HG03159 (cell line): ENCODE data around the gene RFX7.

Experiments used
- ATAC-seq: cut with Tn5 transposase; IDR thresholded peaks from one replicate; pipeline ENCODE4 v1.9.1; 2021; ENCODE audit warnings: mild to moderate bottlenecking, moderate library complexity; ENCODE audit not compliant: unreplicated experiment

RFX7 gene

DNA sequence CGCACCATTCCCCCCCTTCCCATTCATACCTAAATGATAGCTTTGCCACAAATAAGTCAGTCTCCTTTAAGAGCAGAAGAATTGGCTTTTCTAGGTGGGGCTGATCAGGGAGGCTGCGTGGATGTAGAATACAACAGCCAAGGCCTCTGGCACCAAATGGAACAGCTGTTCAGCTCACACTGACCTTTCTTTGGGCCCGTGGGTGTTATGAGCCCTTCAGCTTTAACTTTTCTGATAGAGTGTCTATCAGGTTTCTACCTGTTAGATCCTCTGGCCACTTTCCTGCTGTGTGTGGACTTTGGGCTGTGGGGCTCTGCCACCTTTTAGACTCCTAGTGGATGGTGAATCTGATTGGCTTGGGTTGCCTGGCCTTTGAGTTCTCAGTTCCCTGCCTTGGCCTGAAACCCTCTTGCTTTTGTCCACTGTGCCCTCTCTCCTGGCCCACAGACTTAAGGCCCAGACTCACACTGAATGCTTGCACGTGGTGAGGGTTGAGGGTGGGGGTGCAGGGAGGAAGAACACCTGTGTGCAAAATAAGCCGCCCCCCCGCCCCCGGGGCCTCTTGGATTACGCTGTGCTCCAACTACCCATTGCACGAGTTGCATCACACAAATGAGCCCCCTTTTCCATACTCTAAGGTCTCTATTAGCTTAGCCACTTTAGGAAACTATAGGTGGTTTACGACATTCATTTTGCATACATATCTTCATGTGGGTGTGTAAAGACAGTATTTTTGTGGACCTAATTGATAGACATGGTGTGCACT lies 1.3 kb upstream of the RFX7 start:
- no peak for ATAC-seq

DNA sequence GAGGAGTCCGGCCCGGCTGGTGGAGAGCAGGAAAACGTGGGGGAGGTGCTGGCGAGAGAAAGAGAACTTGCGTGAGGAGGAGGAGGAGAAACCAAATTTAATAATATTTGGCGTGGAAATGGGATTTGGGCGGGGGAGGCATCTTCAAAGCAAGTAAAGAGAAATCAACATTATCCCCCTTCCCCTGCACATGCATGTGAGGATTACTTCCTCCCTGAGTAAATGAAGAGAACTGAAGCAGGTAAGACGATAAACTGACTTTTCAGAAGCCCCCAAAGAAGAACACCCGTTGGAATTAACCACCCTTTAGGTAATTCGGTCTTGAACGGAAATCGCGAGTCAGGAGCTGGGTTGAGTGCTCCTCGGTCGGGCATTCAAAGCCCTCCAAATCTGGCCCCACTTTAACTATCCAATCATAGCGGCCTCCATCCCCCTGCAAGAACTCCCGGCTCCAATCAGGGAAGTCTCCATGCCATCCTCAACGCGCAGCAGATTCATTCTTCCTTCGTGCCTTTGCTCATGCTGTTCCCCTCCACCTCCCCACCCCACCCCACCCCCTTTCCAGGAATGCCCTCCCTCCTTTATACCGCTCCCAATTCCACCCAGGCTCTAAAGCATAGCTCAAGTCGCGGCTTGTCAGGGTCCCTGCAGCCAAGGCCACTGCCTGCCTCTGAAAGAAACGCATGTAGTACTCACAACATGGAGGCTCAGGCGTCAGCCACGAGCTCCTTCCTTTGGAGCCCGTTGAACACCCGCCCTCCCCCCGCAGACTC lies 545 bp upstream of the RFX7 start:
- no peak for ATAC-seq

DNA sequence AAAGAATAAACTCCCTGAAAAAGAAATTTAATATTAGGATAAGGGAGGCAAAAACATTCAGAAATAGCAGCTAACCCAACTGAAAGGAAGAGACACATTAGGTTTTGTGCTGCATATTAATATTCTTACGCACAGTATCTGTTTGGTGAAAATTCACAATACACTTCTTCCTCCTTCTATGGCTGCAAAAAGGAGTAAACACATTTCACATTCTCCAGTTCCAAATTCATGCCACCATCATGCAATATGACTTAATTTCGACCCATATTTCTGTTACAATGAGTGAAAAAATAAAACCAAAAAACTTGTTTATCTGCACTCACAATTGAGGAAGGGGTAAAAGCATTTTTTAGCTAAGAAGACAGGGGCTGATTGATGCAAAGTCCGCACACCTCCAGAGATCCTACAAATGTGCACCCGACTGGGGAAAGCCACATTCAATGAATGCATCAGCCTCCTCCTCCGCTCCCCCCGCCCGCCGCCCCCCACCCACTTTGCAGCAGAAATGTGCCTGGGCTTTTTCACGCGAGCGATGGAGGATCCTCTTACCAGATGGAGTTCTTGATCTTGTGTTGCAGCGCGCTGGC lies 1.0 kb downstream of the RFX7 start:
- ATAC-seq: no peak

DNA sequence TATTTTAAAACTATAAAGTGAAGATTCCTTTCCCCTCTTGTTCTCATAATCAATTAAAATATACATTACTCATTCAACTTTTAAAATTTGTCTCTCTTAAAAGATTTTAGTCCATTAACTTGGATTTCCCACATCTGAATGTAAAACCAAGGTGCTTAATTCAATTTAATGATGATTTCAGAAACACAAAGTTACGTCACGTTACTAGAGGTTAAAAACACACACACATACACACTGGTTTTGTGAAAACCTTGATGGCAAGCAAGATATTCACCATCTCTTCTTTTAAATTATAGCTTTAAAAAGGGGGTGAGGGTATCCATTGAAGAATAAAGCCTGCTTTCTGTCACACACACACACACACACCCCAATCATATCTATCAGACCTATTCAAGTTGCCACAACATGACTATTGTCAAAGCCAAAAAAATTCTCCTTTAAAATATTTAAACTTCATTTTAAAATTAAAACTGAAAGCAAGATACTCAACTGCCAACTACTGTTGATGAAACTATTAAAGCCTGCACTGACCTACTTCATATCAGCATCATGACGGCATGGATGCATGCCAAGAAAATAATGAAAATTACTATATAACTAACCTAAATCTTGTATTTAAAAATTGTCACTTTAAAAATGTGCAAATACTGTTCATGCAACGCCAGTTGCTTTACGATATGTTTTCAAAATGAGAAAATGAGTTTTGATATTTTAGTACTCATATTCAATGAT lies 2.1 kb downstream of the RFX7 start:
- no peak for ATAC-seq

DNA sequence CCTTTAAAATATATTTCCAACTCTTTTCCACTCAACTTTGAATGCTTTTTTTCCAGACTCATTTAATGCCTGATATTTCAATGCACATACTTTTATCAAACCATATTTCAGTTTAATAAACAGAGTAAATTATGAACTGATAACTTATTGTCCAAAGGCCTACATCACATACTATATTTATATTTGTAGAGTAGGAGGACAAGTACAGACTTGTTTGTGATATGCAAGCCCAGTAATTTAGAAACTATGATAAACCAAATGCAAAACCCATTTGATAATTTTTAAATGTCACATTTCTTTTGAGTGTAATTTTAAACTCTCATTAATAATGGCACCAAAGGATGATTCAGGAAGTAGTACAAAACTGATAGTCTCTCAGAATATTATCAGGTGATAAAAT lies 3.3 kb downstream of the RFX7 start:
- ATAC-seq: no peak

DNA sequence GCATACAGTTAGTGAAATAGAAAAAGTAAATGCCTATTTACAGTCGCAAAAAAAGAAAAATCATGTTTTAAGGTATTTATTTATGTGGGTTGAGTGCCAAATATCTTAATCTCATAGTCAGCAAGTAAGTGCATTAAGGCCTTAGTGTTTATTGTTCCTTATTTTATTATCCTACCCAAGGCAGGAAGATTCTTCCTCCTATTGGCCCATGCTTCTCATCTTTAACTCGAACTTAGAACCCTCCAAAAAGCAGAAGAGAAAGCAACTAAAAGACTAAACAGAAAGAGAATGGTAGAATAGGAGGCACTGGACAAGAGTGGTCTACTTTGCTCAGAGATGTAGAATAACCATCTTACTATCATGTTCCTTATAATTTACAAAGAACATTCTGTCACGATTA lies 7.5 kb downstream of the RFX7 start:
- no peak for ATAC-seq

DNA sequence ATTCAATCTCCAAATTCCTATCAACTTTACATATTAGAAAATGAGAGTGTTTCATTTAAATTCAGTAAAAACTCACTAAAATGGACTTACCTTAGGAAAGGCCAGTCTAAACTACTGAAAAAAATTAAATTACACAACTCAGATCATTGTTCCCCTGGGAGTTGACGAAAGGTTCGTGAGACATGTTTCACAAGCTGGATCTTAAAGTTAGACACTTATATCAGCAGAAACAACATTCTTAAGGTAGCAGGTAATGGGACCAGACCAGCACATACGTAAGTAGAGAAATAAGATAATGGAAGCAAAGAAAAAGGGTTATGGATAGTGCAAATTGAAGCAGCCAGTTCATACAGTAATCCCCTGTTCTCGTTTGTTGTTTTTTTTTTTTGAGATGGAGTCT lies 8.9 kb downstream of the RFX7 start:
- ATAC-seq: no peak

DNA sequence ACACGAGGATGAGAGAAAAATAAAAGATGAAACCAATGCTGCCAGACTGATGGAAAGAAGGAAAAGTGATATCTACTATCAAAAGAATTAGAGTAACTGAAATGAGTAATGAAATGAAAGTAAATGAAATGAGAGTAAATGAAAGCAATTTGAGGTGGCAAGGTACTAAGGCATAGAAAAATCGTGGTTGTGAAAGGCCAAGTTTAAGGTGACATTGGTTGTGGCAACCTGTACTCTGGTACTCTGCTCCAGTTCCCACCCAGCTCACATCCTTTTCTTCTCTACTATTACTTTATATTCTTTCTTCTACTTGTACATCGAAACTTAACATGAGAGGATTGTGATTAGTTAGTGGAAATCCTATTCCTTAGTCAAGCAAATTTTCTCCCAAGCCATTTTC lies 10.1 kb downstream of the RFX7 start:
- no peak for ATAC-seq

DNA sequence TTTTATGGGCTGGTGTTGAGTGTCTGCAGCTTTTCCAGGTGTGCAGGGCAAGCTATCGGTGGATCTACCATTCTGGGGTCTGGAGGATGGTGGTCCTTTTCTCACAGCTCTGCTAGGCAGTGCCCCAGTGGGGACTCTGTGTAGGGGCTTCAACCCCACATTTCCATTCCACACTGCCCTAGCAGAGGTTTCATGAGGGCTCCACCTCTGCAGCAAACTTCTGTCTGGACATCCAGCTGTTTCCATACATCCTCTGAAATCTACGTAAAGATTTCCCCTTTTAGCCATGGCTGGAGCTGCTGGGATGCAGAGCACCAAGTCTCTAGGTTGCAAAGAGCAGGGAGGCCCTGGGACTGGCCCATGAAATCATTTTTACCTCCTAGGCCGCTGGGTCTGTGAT lies 11.6 kb downstream of the RFX7 start:
- no peak for ATAC-seq

DNA sequence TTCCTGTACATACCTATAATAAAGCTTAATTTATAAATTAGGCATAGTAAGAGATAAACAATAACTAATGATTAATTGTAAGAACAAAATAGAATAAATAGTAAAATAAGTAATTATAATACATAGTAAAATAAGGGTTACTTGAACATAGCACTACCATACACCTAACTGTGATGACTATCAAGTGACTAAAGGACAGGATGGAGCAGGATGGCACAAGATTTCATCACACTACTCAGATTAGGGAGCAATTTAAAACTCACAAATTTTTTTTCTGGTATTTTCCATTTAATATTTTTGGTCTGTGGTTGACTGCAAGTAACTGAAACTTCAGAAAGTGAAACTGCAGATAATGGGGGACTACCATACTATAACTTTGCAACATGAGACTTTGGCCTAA lies 14.8 kb downstream of the RFX7 start:
- ATAC-seq: no peak

DNA sequence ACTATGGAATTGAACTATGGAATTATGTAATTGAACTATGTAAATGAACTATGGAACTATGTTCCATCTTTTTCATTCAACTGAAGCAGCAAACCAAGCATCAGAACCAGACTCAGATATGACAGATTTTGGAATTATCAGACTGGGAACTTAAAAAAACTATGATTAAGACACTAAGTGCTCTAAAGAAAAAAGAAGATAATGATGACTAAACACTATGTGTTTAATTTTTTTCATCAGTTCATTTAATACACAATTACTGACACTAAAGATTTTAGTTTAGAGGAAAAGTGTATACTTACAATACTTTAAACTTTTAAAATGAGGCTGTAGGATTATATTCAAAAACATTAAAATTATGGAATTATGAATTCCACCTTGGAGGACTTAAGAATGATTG lies 15.3 kb downstream of the RFX7 start:
- no peak for ATAC-seq

DNA sequence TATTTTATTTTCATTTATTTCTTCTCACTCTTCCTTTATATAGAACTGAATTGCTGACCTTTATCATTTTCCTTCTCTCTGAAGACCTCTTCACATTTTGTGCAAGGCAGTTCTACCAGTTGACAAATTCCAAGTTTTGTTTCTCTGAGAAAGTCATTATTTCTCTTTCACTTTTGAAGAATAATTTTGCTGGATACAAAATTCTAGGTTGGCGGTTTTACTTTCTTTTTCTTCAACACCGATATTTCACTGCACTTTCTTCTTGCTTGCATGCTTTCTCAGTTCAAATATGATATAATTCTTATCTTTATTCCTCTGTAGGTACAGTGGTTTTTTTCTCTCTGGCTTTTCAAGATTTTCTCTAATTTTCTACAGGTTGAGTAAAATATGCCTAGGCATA lies 15.9 kb downstream of the RFX7 start:
- ATAC-seq: no peak

DNA sequence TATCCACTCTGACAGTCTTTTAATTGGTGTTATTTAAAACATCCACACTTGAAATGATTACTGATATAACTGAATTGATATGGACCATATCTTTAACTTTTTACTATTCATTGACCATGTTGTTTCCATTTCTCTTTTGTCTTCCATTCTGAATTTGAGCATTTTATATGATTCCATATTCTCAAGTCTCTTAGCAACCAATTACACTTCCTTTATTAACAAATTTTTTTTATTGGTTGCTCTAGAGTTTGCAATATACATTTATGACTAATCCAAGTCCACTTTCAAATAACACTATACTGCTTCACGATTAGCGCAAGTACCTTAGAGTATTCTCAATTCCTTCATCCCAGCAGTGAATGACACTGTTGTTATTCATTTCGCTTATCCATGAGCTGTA lies 16.4 kb downstream of the RFX7 start:
- no peak for ATAC-seq

DNA sequence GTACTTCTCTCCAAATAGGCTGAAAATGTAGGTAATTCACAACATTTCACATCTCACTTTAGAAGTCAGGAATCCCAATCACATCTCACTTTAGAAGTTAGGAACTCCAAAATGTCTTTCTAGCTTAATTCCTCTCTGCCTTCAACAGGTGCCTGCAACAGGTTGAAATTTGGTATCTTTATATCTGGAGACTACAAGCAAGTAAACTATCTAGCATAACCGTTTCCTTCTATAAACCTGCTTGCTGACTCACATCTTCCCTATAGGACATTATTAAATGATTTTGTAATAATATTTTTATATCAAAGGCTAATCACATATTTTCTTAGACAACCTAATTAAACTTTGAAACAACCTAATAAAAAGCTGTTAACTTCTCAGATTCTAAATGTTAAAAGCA lies 18.2 kb downstream of the RFX7 start:
- no peak for ATAC-seq

DNA sequence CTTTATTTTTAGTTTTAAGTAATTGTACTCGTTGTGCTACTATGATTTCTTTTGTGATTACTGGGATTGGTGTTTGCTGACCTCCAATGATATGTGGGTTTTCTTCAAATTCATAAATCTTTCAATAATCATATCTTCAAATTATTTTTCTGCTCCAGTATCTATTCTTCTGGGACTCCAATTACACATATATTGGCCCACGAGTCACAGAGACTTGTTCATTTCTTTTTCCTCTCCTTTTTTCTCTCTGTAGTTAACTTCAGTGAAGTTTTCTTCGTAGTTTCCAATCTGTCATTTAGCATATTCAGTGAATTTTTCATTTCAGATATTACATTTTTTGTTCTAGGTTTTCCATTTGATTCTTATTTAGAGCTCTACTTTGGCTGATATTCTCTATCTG lies 21.4 kb downstream of the RFX7 start:
- no peak for ATAC-seq

DNA sequence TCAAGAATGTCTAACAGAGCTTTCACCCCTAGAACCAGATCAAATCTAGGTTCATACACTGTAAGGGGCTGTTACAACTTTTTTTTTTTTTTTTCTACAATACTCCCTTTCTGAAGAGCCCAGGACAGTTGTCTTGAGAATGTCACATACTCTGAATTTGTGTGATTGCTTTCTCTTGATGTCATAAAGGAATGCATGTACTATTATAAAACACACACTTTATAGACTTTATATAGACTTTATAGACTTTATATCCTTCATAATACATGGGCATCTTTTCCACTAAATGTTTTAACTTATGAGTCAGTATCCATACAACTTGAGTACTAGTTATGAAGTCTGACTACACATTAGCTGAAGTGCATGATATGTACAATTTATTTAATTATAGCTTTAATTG lies 26.3 kb downstream of the RFX7 start:
- ATAC-seq: no peak

DNA sequence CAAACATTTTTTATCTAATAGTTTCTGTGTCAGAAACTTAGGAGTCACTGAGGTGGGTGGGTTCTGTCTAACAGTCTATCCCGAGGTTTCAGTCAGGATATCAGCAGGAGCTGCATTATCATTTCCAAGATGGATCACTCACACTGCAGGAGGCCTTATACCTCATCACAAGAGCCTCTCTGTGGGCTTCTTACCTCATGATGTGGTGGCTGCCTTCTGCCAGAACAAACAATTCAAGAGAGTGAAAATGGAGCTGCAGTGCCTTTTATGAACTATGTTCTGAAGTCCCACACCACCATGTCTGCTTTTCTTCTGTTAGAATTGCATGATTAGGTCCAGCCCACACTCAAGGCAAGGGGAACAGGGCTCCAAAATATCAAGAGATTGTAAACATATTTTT lies 27.9 kb downstream of the RFX7 start:
- no peak for ATAC-seq

DNA sequence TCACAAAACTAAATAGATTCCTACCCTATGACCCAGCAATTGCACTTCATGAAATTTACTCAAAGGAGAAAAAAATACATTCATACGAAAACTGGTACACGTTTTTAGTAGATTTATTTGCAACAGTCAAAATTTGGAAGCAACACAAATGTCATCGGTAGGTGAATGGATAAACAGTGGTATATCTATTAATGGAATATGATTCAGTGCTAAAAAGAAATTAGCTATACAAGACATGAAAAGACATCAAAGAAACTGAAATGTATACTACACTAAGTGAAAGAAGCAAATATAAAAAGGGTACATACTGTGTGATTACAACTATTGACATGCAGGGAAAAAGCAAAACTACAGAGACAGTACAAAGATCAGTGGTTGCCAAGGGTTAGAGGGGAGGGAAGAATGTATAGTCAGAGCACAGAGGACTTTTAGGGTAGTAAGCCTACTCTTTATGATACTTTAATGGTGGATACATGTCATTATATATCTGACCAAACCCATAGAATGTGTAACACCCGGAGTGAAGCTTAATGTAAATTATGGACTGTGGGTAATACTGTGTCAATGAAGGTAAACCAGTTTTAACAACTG lies 31.6 kb downstream of the RFX7 start:
- ATAC-seq: no peak

DNA sequence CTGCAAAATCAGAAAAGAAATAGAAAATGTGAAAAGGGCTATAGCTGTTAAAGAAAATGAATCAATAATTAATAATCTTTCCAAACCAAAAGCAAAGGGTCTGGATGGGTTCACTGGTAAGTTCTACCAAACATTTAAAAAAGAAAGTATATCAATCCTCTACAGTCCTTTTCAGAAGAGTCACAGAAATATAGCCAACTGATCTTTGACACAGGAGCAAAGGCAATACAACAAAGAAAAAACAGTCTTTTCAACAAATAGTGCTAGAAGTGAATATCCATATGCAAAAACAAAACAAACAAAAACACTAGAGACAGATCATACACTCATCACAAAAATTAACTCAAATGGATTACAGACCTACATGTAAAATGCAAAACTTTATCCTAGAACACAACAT lies 32.6 kb downstream of the RFX7 start:
- ATAC-seq: no peak

DNA sequence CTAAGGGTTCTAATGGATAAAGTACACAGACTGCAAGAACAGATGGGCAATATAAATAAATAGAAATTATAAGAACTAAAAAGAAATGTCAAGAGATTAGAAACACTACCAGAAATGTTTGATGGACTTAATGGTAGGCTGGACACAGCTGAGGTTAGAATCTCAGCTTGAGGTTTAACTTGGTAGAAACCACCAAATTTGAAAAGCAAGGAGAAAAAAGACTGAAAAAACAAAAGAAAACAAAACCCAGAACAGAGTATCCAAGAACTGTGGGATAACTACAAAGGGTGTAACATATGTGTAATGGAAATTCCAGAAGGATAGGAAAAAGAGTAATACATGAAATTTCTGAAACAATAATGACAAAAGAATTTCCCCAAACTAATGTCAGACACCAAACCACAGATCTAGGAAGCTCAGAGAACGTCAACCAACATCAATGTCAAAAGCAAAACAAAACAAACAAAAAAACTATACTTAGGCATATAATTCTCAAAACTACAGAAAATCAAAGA lies 35.0 kb downstream of the RFX7 start:
- ATAC-seq: no peak

DNA sequence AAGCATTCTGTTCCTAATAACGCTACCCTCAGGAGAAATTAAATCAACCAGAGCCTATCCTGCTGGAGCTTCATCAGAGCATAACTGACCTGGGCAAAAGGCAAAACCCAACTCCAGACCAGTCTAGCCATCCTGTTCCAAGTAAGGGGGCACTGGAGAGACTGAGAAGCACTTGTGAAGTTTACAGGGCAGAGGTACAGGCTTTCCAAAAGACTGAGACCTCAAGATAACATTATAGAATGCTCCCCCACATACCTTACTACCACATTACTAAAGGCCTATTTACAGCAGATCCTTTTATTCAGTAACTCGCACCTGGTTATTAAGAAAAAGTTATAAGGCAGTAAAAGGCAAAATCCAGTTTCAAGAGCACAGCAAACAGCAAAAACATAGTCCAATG lies 35.5 kb downstream of the RFX7 start:
- ATAC-seq: no peak
